GM18858 (cell line): ENCODE measurements around the gene OR51E2.

Experiments
- ATAC-seq: cut with Tn5 transposase; IDR thresholded peaks from one replicate; pipeline ENCODE4 v1.9.1; 2021; ENCODE audit not compliant: unreplicated experiment

The OR51E2 gene

DNA sequence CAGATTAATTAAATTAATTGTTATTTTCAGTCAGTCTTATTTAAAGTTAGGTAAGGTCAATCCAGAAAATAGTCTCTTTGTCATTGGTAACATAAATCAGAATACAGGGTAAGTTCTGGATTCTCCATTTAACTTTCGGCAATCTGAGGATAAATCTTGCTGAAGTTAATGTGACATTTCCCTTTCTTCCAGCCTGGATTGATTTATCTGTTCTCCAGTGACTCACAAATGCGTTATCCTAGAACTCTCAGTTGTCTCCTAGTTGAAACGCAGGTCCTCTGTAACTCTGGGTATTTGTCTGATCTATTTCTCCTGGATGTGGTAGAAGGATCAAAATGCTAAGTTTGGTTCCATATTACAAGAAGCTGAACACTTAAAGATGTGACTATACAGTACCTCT lies 32.9 kb downstream of the OR51E2 start:
- ATAC-seq, result no peak

GRCh38 chr11:4664183-4664582 lies 33.5 kb downstream of the OR51E2 start:
- ATAC-seq, result no peak

- ATAC-seq, result no peak
Measured at GRCh38 chr11:4662876-4663275, 34.8 kb downstream of the OR51E2 start.

DNA sequence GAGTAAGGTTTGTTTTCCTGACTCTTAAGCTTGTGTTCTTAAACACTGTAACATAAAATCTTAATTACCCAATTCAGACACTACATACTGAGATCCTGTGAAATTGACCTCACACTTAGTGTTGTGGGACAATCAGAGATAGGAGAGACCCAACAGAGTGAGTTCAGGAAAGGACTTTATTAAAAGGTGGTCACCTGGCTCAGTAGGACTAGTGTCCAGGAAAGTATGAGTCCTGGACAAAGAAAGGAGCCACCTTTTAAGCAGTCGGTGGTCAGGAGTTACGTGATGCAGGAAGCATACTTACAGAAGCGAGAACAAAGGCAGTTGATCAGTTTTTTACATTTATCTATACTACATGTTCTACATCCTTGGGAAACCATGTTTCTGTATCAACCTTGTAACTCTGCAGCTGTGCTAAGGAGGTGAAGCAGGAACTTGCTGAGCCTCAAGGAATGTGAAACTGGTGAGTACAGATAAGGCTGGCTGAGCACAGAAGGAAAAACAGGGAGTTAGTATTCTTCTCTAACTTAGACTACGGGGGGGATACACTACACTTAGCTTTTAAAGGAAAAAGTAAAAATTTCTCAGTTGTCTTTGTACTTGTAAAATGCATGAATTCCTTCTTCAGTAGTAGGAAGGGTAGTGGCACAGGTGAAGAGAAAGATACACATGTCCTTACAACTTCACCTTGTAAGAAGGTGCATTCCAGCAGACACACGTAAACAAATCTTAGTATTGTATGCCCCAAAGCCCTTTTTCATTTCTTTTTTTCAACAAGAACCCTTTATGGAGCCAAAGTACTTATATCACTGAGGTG lies 38.8 kb downstream of the OR51E2 start:
- no peak for ATAC-seq

DNA sequence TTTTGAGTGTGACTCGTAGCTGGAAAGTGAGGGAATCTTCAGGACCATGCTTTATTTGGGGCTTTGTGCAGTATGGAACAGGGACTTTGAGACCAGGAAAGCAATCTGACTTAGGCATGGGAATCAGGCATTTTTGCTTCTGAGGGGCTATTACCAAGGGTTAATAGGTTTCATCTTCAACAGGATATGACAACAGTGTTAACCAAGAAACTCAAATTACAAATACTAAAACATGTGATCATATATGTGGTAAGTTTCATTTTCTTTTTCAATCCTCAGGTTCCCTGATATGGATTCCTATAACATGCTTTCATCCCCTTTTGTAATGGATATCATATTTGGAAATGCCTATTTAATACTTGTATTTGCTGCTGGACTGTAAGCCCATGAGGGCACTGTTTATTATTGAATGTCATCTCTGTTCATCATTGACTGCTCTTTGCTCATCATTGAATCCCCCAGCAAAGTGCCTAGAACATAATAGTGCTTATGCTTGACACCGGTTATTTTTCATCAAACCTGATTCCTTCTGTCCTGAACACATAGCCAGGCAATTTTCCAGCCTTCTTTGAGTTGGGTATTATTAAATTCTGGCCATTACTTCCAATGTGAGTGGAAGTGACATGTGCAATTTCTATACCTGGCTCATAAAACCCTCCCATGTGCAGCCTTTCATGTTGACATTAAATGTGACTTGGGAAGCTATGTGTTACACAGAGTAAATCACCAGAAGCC lies 42.9 kb downstream of the OR51E2 start:
- no peak for ATAC-seq

- no peak for ATAC-seq
Measured at GRCh38 chr11:4647766-4648165, 49.9 kb downstream of the OR51E2 start.

- ATAC-seq, result no peak
Measured at GRCh38 chr11:4645974-4646373, 51.7 kb downstream of the OR51E2 start.

- no peak for ATAC-seq
Measured at GRCh38 chr11:4644233-4644632, 53.4 kb downstream of the OR51E2 start.

- ATAC-seq, result no peak
Measured at GRCh38 chr11:4643682-4644081, 54.0 kb downstream of the OR51E2 start, which contains the start of gene OR51E1. Gene OR51E1 (plus strand): TSS chr11:4643982. CDS start chr11:4652527, 8,545 bp downstream.

GRCh38 chr11:4643076-4643475 lies 54.6 kb downstream of the OR51E2 start:
- ATAC-seq, result no peak

DNA sequence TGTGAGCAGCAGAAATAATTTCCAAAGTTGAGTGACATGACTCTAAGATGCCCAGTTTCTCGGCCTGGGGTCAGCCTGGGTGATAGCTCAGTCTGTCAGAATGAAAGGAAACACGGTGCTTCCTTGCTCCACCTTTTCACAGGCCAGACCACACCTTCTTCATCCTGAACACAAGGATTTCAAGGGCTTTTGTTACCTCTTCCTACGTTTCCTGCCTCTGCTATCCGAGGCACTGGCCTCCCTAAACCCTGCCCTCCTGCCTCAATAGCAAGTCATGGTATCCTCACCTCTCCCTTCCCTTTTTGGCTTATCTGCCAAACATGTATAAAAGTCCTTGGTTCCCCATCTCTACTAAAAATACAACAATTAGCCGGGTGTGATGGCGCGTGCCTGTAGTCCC lies 55.6 kb downstream of the OR51E2 start:
- ATAC-seq, result no peak

DNA sequence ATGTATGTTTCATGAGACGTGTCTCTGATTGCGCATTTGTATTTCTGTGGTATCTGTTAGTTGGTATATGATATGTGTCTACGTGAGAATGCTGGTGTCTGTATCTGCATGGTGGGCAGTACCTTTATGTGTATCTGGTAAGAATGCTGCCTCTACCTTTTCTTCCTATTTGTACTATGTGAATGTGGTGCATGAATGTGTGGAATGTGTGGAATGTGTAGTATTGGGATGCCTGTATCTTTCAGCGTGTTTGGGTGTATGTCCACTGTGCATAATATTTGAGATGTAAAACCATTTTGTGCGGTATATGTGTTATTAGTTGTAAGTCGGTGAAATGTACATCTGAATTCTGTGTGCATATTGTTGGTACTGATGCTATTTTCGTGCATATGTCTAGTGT lies 56.2 kb downstream of the OR51E2 start:
- ATAC-seq, result no peak

- ATAC-seq, result no peak
Measured at GRCh38 chr11:4639931-4640330, 57.7 kb downstream of the OR51E2 start.

GRCh38 chr11:4637662-4638047 lies 60.0 kb downstream of the OR51E2 start:
- no peak for ATAC-seq

DNA sequence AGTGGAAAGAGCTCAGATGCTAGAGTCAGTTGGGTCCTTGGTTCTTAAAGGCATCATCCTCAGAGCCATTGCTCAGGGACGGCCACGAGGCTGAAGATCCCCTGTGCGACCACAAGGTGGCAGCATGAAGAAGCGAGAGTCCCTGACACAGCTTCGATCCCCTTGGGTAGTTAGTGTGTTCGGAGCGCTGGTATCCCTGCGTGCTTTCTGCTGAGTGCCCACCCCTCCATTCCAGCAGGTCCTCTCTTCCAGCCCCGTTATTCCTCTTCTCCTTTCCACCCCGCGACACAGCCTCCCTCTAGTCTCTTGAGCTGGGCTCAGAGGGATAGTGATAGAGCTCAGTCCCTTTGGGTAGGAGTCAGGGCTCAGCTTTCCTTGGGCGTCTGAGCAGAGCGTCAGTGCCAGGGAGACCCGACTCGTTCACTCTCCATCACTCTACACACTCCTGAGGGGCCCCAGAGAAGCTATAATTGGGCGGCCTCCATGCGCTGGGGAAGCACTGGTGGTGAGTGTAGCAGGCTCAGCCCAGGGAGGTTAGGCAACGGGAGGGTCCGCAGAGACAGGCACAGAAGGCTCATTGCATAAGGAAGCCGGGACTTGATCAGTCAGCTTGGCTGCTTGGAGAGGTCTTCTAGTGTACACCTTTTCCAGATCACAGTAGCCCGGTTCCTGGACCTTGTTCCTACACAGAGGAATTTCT lies 60.5 kb downstream of the OR51E2 start, which contains the start of gene OR51D1:
OR51D1 (plus strand) TSS at position 516 of the 700 bp plus-strand sequence. CDS start 2,314 bp downstream, outside the sequence.
- peak; percentile 90 for ATAC-seq

DNA sequence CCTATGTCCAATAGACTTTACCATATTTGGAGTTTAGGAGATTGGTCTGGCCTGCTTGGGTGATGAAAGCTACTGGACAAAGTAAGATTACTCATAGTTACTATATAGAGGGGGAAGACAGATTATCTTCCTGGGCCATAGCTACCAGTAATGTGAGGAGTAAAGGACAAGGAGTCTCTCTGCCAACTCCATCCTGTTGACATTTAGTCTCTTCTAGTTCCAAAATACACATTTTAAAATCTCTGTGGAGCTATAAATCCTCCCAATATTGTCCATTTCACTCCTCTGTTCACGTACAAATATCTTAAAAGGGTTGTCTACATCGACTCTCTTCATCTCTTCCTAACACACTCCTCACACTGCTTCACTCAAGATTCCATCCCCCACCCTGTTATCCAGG lies 61.5 kb downstream of the OR51E2 start:
- no peak for ATAC-seq
